K562 (cell line): ENCODE data around the gene SRP72. TPM values are rescaled to one million over a fixed set of nuclear protein-coding genes. Genes with fewer than 3 reads are reported as not detected.

Experiments
- ETV6 ChIP-seq, 3 experiments: fragments of 150-350 bp in 1 of 3; sonication (generic) in 1 of 3; formaldehyde crosslinking in 1 of 3; IDR thresholded peaks; 2 replicates each; pipeline versions ENCODE4 v1.6.1 to v1.8.0; 2014 to 2022; ENCODE audit warnings: borderline replicate concordance in 2 of 3, low read depth in 2 of 3, antibody characterized with exemption in 1 of 3, low read length in 1 of 3, mild to moderate bottlenecking in 1 of 3, missing genetic modification reagents in 1 of 3
- KAT7 ChIP-seq: sonication (generic); formaldehyde crosslinking; IDR thresholded peaks from 2 replicates; pipeline ENCODE4 v1.8.0; 2022; ENCODE audit warnings: missing genetic modification reagents, mild to moderate bottlenecking, borderline replicate concordance
- MBD1 ChIP-seq: fragments of 250-450 bp; sonication (Bioruptor Pico); IDR thresholded peaks from 2 replicates; pipeline ENCODE4 v1.8.0; 2022; ENCODE audit warnings: inconsistent platforms
- RBM39 ChIP-seq: fragments of 200-400 bp; formaldehyde crosslinking; optimal IDR thresholded peaks from 2 replicates; pipeline ENCODE3; 2018; ENCODE audit warnings: low read depth, low read length
- ZFX ChIP-seq: sonication (generic); formaldehyde crosslinking; IDR thresholded peaks from 2 replicates; pipeline ENCODE4 v1.8.0; 2022; ENCODE audit warnings: mild to moderate bottlenecking, missing genetic modification reagents, moderate library complexity
- ZNF318 ChIP-seq, 2 experiments: fragments of 450-650 bp; IDR thresholded peaks; 2 replicates each; pipeline ENCODE4 v1.6.1; 2016; ENCODE audit warnings: mild to moderate bottlenecking in 2 of 2, borderline replicate concordance in 1 of 2, low read depth in 1 of 2, moderate library complexity in 1 of 2
- ZNF518B ChIP-seq: fragments of 250-450 bp; sonication (Bioruptor Pico); IDR thresholded peaks from 2 replicates; pipeline ENCODE4 v1.5.0; 2021; ENCODE audit warnings: mild to moderate bottlenecking, moderate library complexity
- ZNF79 ChIP-seq: fragments of 250-450 bp; sonication (Bioruptor Pico); IDR thresholded peaks from 2 replicates; pipeline ENCODE4 v1.4.0; 2020; ENCODE audit warnings: low read depth, mild to moderate bottlenecking, moderate library complexity
- polyA plus RNA-seq, 8 experiments: library from polyadenylated mRNA; depleted of rRNA in 4 of 8; stranded (reverse) in 5 of 8; unstranded in 3 of 8; fragments of >200 nt; fragmentation: Nextera tagmentation in 2 of 8; fragmentation: Illumina TruSeq in 1 of 8; extraction: Ambion mirVana in 2 of 8; extraction: Trizol in 1 of 8; gene quantifications; 2 replicates each; pipeline versions ENCODE4 v1.2.1 to v1.2.3, GENCODE V29; 2011 to 2014; ENCODE audit warnings: inconsistent platforms in 1 of 8, missing spikeins in 1 of 8
- total RNA-seq, 7 experiments: library from RNA; depleted of rRNA in 6 of 7; stranded (reverse); fragments of >200 nt in 6 of 7; fragmentation: Illumina TruSeq in 2 of 7; extraction: Trizol in 2 of 7; gene quantifications; 2 replicates each; pipeline versions ENCODE4 v1.2.1 to v1.2.3, GENCODE V29; 2011 to 2021; ENCODE audit warnings: low replicate concordance in 1 of 7

SRP72 gene
- total and polyA plus RNA-seq, 9 of the 15 experiments (the other 6 are each of a cell fraction or from before 2014, with no cell fraction given) = 124 to 341 (median 202) TPM

- no peak for TF ChIP-seq ZNF318 (IDR thresholded peaks at IDR 0.05; ENCODE audit: borderline replicate concordance in 1 of 2, low read depth in 1 of 2)
- no peak for TF ChIP-seq RBM39
- TF ChIP-seq ZNF79 = no peak
- no peak for TF ChIP-seq ZNF518B (CRISPR knock-in tag)
- TF ChIP-seq KAT7 (CRISPR knock-in tag) = no peak; the same call in 1 of the 2 replicates
- no peak for TF ChIP-seq ETV6 (IDR thresholded peaks at IDR 0.05; ENCODE audit: borderline replicate concordance in 1 of 2, low read depth in 2 of 2, low read length in 1 of 2)
- TF ChIP-seq ETV6 (CRISPR knock-in tag; IDR thresholded peaks at IDR 0.05; ENCODE audit: borderline replicate concordance) = no peak
- TF ChIP-seq ZFX = peak; percentile 66
- TF ChIP-seq MBD1 (CRISPR knock-in tag) = no peak
These were observed 63.1 kb downstream of the SRP72 start (continued) for GRCh38 chr4:56530269-56531148.
